Erythroblast (primary cell): Measurements from ENCODE around the gene CMBL.

ENCODE experiments used
- DNase-seq, 2 experiments: peaks; one replicate each; lab custom pipeline; 2025; lab: John Stamatoyannopoulos, UW
- GATA1 ChIP-seq: IDR thresholded peaks from 2 replicates; pipeline ENCODE4 v1.6.1; 2011; ENCODE audit warnings: low read depth, mild to moderate bottlenecking, control low read depth, low read length, moderate library complexity
- POLR2A ChIP-seq: IDR thresholded peaks from 2 replicates; pipeline ENCODE4 v1.6.1; 2011; ENCODE audit warnings: mild to moderate bottlenecking, low read length

The CMBL gene

GRCh38 chr5:10229306-10230048 is 78.2 kb downstream of the CMBL start:
- no peak for TF ChIP-seq POLR2A
- TF ChIP-seq GATA1, result no peak

GRCh38 chr5:10228288-10228687 is 79.4 kb downstream of the CMBL start:
- DNase-seq, result no peak
- no peak for TF ChIP-seq GATA1
- TF ChIP-seq POLR2A, result no peak

More at GRCh38 chr5:10229306-10230048, 78.2 kb downstream of the CMBL start:
- DNase-seq, result no peak
